GM18873 (cell line): ENCODE results near the gene CPT1B.
"Not testable (repeated sequence)": the region's sequence is repeated elsewhere in the genome, so short reads cannot be mapped to it uniquely, and the experiment has no call there.

Source experiments
- ATAC-seq: cut with Tn5 transposase; IDR thresholded peaks from one replicate; pipeline ENCODE4 v1.9.1; 2021; ENCODE audit warnings: mild to moderate bottlenecking, moderate library complexity, moderate number of reproducible peaks; ENCODE audit not compliant: unreplicated experiment, low FRiP score

The CPT1B gene

GRCh38 chr22:50577987-50578775, at the start of gene CPT1B:
Gene CPT1B, minus strand, starts transcription at chr22:50578427. Its CDS starts 512 bp downstream, at chr22:50577915.
- no peak for ATAC-seq

- no peak for ATAC-seq
These were observed 48.8 kb upstream of the CPT1B start for GRCh38 chr22:50626850-50627641.

- no peak for ATAC-seq
These were observed 48.2 kb upstream of the CPT1B start for GRCh38 chr22:50626314-50626849.

GRCh38 chr22:50625568-50626313, 47.5 kb upstream of the CPT1B start:
- no peak for ATAC-seq

- no peak for ATAC-seq
These were observed 46.9 kb upstream of the CPT1B start for GRCh38 chr22:50625131-50625567.

- ATAC-seq: no peak
These were observed 46.3 kb upstream of the CPT1B start for GRCh38 chr22:50624347-50625130.

- ATAC-seq: no peak
These were observed 44.6 kb upstream of the CPT1B start for GRCh38 chr22:50622723-50623327.

- no peak for ATAC-seq
These were observed 43.9 kb upstream of the CPT1B start for GRCh38 chr22:50621948-50622722.

- no peak for ATAC-seq
These were observed 43.2 kb upstream of the CPT1B start for GRCh38 chr22:50621356-50621880.

- ATAC-seq: peak; percentile 36
These were observed 42.5 kb upstream of the CPT1B start for GRCh38 chr22:50620593-50621355.

GRCh38 chr22:50614296-50614695, 36.1 kb upstream of the CPT1B start:
- ATAC-seq: not testable (repeated sequence)

GRCh38 chr22:50613291-50613981, 35.2 kb upstream of the CPT1B start:
- ATAC-seq: no peak

- no peak for ATAC-seq
These were observed 34.4 kb upstream of the CPT1B start for GRCh38 chr22:50612528-50613221.

GRCh38 chr22:50612168-50612527, 33.9 kb upstream of the CPT1B start:
- ATAC-seq: no peak

- ATAC-seq: no peak
These were observed 33.3 kb upstream of the CPT1B start for GRCh38 chr22:50611341-50612060.

GRCh38 chr22:50610581-50610980, 32.4 kb upstream of the CPT1B start:
- ATAC-seq: no peak
